Mammary epithelial cell (primary cell): ENCODE results near the gene LY6G6D.

Source experiments
- EZH2 ChIP-seq: IDR thresholded peaks from 2 replicates; pipeline ENCODE4 v1.6.1; 2012; ENCODE audit warnings: low read length, inconsistent platforms, borderline replicate concordance
- TF ChIP-seq, protein P1 (sequence below), 2 donors: IDR thresholded peaks in 1 of 2; conservative IDR thresholded peaks in 1 of 2; 2 replicates each; pipeline ENCODE4 v1.5.1; 2011 to 2012; ENCODE audit warnings: inconsistent platforms in 2 of 2, low read length in 2 of 2, mild to moderate bottlenecking in 2 of 2, control low read depth in 1 of 2, low read depth in 1 of 2; ENCODE audit not compliant: insufficient read depth in 1 of 2; ENCODE audit errors: extremely low read depth in 1 of 2

DNA sequence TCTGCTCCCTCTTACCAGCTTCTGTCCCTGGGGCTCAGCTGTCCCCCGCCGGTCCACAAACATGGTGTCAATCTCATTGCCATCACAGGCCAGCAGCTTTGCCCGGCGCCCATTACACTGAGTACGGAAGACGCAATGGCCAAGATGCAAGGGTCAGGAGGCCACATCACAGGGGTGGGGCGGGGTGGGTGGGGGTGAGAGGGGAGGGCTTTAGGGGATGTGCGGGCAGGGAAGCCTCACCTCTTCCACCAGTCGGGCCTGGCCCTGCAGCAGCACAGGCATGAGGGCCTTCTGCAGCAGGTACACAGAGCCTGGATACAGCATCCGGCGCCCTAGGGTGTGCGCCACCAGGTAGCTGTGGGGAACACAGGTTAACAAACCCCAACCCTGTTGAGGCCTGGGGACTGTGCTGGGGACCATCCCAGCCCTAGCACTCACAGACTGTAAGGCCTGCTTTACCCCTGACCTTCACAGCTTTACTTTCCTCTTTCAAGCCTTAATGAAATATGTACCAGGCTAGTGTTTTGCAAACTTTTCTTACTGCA lies 23.5 kb upstream of the LY6G6D start:
- TF ChIP-seq, protein P1, sequence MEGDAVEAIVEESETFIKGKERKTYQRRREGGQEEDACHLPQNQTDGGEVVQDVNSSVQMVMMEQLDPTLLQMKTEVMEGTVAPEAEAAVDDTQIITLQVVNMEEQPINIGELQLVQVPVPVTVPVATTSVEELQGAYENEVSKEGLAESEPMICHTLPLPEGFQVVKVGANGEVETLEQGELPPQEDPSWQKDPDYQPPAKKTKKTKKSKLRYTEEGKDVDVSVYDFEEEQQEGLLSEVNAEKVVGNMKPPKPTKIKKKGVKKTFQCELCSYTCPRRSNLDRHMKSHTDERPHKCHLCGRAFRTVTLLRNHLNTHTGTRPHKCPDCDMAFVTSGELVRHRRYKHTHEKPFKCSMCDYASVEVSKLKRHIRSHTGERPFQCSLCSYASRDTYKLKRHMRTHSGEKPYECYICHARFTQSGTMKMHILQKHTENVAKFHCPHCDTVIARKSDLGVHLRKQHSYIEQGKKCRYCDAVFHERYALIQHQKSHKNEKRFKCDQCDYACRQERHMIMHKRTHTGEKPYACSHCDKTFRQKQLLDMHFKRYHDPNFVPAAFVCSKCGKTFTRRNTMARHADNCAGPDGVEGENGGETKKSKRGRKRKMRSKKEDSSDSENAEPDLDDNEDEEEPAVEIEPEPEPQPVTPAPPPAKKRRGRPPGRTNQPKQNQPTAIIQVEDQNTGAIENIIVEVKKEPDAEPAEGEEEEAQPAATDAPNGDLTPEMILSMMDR (conservative IDR thresholded peaks at IDR 0.05 in 1 of 2, IDR thresholded peaks at IDR 0.05 in 1 of 2; ENCODE audit: extremely low read depth in 1 of 2, insufficient read depth in 1 of 2, low read depth in 1 of 2, low read length in 2 of 2), result no peak
- TF ChIP-seq EZH2, result no peak
